HG02623 (cell line): Measurements from ENCODE around the gene FBLIM1.

Experiments
- ATAC-seq: cut with Tn5 transposase; IDR thresholded peaks from one replicate; pipeline ENCODE4 v1.9.1; 2021; ENCODE audit warnings: moderate library complexity; ENCODE audit not compliant: unreplicated experiment

Gene FBLIM1

DNA sequence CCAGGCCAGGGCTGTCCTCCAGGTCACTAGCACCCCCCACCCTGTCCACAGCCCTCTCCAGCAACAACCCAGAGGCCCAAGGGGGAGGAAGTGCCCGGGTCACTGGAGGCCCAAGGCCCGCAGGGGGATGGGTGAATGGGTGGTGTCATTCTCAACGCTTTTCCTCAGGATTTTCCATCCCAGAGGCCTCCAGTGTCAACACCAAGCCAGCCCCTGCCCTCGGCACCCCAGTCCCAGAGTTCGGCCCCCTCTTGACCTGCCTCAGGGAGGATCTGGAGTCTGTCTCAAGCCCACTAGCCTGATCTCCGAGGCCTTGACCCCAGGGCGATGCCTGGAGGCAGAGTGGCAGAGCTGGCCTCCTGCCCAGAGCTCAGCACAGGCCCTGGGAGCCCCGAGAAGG is 11.2 kb upstream of the FBLIM1 start:
- ATAC-seq: no peak

DNA sequence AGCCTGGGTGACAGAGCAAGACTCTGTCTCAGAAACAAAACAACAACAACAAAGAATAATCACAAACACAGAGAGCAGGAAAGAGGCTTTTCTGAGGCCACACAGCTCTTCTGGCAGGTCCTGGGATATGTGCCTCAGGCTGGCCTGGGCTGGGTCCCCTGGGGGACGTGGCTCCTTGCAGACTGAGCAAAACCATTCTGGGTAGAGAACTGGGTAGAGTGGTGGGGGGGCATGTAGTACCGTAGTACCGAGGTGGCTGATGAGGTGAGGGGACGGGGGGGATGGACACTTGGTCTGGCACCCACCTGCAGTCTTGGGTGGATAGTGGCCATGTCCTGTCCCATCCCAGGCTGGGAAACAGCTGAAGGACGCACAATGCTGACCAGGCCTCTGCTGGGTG is 10.3 kb upstream of the FBLIM1 start:
- no peak for ATAC-seq

DNA sequence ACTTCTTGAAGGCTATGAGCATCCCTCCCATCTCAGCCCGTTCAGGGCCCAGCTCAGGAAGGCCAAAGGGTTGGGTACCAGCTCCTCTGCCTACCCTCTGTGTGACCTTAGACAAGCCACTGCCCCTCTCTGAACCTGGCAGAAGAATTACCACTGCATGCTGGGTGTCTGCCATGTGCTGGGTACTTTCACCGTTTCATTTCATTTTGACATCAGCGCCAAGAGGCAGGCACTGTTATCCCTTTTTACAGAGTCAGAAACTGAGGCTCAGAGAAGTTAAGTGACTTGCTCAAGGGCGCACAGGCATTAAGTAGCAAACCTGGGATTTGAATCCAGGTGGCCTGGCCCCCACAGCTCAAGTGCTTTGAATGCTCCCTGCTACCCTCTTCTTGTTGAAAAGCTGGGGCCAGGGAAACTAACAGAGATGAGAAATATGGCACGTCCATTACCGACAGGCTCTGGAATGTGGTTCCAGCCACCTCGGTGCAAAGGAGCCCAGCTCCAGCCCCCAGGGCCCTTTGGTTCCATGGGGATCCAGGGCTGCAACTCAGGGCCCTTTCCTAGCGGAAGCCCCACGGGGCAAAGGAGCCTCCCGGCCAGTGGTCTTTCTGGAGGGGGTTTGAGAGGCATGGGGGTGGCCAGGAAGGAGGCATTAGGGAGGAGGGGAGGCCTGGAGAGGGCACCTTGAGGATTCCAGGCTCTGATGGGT is 9.8 kb upstream of the FBLIM1 start:
- no peak for ATAC-seq

DNA sequence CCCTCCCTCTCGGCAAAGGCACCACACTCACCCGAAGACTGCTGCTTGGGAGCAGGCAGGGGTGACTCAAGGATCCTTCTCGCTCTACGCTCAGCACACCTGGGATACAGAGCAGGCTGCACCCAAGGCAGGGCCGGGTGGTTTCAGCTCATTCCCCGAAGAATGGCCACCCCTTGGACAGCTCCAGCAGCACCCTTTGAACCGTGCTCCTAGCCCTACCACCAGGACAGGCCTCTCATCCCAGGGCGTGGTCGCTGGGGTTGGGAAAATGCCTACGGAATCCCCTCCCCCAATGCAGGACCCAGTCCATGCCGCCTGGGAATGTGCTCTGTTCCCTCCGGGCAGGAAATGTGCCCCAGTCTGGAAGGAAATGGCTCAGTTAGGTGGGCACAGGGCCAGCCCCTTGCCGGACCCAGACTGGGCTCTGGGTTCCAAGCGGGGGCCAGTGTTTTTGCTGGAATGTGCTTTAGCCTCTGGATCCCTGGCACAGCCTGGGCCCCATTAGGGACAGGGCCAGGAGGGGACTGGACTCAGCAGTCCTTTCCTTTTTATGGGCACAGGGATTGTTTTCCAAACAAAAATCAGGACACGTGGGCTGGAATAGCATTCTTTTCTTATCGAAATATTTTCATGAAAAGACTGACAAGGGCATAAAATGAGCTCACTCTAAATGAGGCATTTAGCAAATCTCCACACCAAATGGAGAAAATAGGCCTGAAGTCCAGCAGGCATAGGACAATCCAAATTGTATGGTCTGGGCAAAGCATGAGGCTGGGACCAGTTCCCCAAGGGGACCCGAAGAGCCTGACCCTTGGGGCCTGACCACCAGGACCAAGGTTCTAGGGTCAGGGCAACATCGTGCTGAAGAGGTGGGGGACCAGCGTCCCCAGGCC is 8.9 kb upstream of the FBLIM1 start:
- no peak for ATAC-seq

DNA sequence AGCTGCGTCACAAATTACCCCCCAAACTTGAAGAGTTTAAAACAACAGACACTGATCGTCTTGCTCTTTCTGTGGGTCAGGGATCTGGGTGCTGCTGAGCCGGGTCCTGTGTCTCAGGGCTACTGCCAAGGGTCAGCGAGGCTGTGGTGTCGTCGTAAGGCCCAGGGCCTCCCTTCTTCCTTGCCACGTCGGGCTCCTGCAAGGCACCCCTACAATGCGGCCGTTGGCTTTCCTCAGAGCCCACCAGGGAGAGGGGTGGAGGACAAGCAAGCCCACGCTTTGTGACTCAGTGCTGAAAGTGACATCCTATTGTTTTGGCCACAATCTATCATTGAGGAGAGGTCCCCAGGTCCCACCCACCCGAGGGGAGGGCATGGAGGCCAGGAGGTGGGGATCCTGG is 7.7 kb upstream of the FBLIM1 start:
- no peak for ATAC-seq

DNA sequence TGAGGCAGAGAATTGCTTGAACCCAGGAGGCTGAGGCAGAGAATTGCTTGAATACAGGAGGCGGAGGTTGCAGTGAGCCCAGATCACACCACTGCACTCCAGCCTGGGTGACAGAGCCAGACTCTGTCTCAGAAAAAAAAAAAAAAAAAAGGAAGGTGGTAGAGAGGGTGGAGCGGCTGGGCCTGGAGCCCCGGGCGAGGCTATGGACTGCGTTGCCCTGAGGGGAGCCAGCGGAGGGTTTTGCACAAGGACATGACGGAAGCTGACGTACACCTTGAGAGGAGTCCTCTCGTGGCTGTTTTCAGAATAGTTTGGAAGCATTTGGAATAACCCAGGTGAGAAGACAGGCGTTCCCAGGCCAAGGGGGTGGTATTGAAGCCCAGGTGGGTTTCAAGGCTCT is 6.9 kb upstream of the FBLIM1 start:
- no peak for ATAC-seq

DNA sequence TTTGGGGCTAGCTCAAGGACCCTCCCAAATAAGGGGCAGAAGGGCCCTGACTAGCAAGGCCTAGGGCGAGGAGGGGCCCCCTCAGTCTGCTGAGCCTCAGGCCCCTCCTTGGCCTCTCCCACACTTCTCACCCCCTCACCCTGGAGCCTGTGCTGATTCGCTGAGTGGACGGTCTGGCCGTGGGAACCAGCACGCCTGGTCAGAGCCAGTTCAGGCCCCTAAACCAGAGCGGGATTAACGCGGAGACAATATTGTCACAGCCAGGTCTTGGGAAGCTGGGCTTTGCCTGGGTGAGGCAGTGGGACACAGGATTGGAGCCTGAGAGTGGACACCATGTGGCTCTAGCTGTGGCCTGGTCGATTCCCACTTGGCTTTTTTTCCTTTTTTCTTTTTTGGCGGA is 4.8 kb upstream of the FBLIM1 start:
- no peak for ATAC-seq

DNA sequence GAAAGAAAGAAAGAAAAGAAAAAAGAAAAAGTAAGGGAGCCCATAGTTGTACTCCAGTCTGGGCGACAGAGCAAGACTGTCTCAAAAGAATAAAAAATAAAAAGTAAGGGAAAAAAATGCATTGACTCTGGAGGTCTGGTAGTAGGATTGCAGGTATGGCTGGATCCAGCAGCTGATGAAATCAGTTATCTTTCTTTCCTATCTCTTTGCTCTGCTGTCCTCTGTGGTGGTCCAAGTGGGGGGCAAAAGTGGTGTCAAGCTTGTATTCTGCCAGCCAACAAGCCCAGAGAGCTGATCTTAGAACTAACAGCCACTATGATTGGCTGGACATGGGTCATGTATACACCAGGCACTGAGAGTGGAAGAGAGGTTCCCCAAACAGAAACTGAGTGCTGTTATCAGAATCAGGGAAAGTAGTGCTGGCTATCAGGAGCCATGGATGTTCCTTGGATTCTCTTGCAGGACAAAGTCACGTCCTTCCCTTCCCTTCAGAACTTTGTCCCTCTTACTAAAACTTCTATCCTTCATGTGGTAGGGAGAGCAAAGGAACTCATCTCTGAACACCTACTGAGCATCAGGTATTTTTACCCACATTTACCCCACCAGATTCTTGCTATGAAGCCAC is 3.5 kb upstream of the FBLIM1 start:
- ATAC-seq: no peak

DNA sequence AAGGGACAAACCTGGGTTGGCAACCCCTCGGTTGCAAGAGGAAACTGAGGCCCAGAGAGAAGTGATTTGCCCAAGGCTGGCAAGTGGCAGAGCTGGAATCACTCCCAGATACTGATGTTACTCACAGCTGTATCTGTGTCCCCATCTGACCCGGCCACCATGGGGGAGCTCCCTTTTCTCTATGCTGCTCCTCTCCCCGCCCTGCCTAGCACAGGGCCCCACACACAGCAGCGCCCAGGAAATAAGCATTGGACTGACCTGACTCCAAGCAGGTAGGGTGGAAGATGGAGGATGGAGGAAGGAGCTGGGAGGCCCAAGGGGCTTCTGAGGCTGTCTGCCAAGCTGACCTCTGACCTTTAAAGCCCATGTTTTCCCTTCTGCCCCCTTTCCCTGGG is 3.0 kb upstream of the FBLIM1 start:
- no peak for ATAC-seq

DNA sequence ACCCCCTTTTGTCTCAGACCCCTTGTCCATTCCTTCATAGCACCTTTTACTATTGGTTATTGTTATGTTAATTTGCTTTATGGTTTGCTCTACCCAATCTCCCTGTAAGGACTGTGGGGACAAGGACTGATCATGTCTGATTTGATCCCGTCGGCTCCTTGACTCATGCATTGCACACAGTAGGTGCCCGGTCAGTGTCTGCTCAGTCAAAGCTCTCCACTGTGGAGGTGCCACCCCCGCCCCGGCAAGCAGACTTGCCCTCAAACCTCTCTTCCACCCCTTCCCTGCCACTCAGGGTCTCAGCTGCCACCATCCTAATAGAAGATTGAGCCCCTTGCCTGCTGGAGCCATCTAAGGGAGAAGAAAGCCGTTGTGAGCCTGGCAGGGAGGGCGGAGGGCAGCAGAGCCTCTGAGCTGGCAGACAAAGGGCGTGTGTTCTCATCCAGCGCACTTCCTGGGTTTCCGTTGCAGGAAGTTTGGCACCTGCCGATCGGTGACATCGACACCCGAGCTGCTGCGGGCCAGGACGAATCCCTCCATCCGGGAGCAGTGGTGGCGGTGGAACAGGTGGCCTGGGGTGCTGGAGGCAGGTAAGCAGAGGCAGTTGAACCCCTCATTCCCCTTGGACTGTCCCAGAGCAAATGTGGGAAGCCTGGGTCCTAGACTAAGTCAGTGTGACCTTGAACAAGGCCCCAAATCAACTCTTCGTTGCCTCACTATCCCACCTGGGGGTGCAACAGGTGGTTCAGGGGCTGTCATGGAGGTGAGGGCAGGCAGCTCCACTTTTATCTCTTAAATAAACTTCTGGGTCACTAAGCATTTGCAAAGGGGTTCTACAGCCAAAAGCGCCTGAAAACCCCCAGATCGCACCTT is 2.2 kb upstream of the FBLIM1 start:
- ATAC-seq: no peak

DNA sequence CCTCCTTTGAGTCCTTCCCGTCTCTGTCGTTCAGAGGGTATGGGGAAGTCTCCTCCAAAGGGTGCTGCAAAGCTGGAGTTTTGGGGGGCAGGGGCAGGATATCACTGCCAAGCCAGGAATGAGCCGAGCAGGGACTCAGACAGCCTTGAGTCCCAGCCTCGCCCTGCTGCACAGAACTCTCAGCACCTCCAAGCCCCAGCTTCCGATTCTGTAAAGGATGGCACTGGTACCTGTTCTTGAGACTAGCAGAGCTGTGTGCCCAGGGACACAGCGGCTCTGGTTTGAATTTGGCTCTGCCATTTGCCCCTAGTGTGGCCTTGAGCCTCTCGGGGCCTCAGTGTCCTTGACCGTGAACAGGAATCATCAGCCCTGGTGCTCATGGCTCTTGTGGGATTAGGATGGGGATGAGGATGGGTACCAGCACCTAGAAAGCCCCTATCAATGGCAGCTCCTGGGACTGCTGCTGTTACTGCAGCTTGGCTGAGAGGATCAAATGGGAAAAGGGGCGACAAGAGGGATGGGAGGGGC is 1.5 kb upstream of the FBLIM1 start:
- no peak for ATAC-seq

DNA sequence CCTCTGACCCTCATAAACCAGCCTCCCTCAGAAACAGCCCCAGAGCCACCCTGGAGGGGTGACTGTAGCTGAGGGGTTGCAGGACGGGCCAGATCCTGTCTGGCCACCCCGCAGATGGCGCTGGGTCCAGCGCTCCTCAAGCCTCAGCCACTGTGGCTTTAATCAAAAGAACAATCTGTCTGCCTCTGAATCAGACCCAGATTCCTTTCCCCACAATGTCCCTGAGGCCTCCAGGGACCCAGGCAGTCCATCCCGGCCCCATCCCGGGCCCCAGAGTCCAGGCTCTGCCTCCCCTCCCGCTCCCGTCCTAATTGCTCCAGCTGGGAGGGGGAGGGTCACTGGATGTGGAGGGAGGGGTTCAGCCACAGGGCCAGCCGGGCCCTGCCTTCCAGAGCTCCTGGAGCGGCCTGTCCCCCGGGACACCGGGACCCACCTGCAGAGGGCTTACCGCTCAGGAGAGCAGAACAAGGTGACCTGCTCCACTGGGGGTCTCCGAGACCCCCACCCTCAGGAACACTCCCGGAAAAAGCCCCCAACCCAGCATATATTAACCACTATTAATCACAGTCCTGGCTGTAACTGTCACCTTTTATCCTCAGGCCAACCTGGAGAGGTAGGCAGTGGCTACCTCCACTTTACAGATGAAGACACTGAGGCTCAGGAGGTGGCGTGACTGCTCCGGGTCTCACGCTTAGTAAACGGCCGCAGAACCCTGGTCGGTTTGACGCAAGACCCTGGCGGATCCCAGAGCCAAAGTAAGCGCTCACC is 836 bp upstream of the FBLIM1 start:
- ATAC-seq: no peak

DNA sequence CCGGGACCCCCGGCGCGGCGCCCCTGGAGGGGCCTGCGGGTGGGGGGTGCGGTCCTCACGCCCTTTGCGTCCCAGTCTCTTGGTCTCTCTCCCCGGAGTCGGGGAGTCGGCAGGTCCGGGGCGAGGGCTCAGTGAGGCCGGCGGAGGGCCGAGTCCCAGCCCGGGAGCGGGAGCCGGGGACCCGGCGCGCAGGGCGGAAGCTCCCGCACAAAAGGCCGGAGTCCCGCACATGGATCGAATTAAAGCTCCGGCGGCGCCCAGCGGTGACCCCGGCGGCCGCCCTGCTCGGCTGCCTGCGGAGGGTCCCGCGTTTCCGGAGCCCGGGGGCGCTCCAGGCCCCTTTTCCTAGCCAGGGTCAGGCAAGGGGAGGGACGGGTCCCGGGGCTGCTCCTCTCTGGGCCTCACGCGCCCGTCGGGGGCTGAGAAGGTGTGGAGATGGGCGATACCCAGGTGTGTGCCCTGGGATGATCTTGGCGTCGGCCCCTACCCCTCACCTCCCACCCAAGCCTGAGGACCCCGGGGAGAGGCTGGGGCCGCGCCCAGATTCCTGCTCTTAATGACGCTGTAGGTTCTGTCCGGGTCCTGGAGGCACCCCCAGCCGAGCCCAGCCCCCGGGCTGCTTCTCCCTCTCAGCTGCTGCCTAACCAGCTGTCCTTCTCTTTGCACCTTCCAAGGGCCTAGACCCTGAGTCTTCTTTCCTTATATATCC is 512 bp downstream of the FBLIM1 start:
- ATAC-seq: no peak

DNA sequence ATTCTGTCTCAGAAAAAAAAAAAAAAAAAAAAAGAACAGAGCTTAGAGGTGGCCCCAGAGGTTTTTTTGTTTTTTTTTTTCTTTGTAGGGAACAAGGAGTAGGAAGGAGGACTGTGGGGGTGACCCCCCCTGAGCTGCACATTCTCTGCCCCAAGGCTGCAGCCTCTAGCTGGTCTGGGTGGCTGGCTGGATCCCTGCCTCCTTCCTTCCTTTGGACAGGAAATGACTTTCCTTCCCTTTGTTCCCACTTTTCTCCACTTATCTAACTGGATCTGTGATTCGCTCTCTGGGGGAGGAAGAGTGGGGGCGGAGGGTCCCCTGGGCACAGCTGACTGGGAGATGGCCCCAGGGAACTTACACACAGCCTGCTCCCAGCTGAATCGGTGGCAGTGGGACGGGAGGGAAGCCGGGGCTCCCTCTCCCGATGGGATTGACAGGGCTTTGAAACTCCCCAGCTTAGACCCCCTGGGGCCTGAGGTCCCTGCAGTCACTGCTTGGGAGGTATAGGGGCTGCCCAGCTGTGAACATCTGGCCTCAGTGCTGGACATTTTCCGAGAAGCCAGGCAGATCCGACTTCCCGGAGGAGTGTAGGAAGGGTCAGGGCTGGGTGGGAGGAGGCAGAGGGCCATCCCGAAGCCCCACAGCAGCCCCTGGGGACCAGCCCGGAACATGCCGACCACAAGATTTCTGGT is 2.1 kb downstream of the FBLIM1 start:
- no peak for ATAC-seq

DNA sequence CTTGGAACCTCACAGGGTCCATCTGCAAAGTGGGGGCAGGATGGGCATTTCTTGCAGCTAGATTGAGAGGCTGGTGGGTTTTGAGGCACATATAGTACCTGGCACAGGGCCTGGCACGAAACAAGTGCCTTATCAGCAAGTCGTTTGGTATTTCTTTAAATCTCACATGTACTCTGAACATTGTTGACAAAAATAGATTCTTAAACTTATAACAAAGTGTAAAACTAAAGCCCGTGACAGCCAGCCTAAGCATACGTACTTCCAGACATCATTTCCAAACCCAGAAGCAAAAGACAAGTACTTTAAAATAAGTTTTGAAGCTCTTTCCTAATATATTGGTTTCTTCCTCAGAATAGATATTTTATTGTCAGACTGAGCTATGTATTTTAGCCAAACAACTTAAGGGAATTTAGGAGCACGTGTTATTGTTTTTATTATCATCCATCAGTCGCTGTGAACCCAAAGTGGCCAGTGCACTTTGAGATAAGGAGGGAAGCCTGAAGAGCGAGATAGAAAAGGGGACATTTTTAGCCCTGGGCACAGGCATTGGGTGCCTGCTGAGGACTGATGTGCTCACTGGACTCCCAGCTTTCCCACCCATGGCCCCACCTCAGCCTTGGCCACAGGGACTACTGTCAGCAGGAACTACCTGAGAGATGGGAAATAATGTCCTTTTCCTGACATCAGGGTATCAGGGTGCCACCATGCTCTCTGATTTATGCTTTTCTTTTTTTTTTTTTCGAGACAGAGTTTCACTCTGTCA is 3.0 kb downstream of the FBLIM1 start:
- no peak for ATAC-seq

DNA sequence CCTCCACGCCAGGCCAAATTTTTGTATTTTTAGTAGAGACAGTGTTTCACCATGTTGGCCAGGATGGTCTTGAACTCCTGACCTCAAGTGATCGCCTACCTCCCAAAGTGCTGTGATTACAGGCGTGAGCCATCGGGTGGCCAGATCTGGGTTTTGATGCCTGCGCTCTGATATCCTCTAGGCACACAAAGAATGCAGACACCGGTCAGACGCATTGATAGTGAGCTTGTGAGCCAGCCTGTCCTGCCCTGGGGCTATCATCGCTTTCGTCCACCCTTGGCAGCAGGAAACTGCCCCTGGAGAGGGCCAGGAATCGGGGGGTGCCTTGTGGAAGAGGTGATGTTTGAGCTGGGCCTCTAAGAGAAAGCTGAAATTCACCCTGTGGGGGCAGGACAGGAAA is 4.0 kb downstream of the FBLIM1 start:
- ATAC-seq: no peak

DNA sequence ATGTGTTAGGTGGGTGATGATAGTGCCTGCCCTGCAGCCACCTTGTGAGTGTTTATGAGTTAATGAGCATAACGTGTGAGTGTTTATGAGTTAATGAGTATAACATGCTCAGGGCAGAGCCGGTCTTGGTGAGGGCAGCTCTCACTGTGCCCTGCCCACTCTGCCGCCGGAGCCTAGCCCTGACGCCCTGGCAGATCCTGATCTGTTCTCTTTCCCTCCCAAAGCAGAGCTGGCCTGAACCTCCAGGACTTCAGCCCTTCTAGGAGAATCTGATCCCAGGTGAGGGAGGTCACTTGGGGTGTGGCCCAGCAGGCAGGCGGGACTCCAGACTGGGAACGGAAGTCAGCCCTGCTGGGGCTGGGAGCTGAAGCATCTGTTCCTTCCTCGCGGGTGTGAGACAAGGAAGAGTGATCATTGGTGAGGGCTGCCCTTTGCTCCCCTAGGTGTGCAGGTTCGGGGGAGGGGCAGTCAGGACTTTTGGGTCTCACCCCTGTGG is 5.7 kb downstream of the FBLIM1 start:
- no peak for ATAC-seq

DNA sequence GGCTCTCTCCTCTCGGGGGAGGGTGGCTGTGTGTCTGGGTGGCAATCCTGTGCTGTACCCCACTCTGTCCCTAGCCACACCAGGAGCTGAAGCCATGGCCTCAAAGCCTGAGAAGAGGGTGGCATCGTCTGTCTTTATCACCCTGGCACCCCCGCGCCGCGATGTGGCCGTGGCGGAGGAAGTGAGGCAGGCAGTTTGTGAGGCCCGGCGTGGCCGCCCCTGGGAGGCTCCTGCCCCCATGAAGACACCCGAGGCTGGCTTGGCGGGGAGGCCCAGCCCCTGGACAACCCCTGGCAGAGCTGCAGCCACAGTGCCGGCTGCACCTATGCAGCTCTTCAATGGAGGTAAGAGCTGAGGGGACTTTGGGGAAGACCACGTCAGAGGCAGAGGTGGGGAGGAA is 6.3 kb downstream of the FBLIM1 start:
- no peak for ATAC-seq
